K562 (cell line): ENCODE measurements around the gene KRTAP12-2. TPM values are rescaled to one million over a fixed set of nuclear protein-coding genes. Genes with fewer than 3 reads are reported as not detected.

Experiments
- ATAC-seq: fragments of 200-7000 bp; cut with Tn5 transposase; 3 replicates; pipeline ENCODE4 v1.9.1; 2020; ENCODE audit warnings: moderate library complexity
- BruUV-seq: library from RNA; stranded (reverse); fragments of 400-500 nt; replicated peaks from 2 replicates; lab custom pipeline; 2021; lab: Mats Ljungman, UMichigan
- CTCF ChIA-PET: fragments of 300-600 bp; formaldehyde crosslinking; extraction: SDS; loops from one replicate; lab custom pipeline; 2021; ENCODE audit warnings: low intra/inter-chr PET ratio; lab: Yijun Ruan, JAX
- POLR2A ChIA-PET: fragments of 300-600, 350-650 bp; sonication (Branson Sonifier 250); formaldehyde crosslinking; extraction: SDS; loops from one replicate; lab custom pipeline; 2021; ENCODE audit warnings: antibody characterized with exemption, inconsistent platforms; lab: Yijun Ruan, JAX
- DNase-seq, 4 experiments: peaks; one replicate each; pipeline versions ENCODE4 v3.0.0 to v3.0.0-alpha.2; 2011 to 2018; ENCODE audit warnings: low spot score in 3 of 4, mixed read lengths in 3 of 4; ENCODE audit errors: extremely low read depth in 1 of 4
- FAIRE-seq: peaks from 2 replicates; lab custom pipeline; 2011; peaks lifted over from hg19 to GRCh38; lab: Jason Lieb, UNC
- H2AFZ ChIP-seq: 2 replicates; pipeline ENCODE4 v1.6.0; 2011; ENCODE audit warnings: low read depth, low read length, control low read depth, inconsistent platforms
- H3K27ac ChIP-seq: fragments of 200-600 bp; 3 replicates; pipeline ENCODE4 v1.8.0; 2011; ENCODE audit warnings: low read depth, mild to moderate bottlenecking, control low read depth, inconsistent platforms, low read length, moderate library complexity, mixed read lengths; ENCODE audit errors: extremely low read depth
- H3K27me3 ChIP-seq, 2 experiments: fragments of 300-600 bp in 1 of 2; 2 replicates in 1 of 2; 3 replicates in 1 of 2; pipeline versions ENCODE4 v1.6.0 to v1.8.0; 2011; ENCODE audit warnings: inconsistent platforms in 2 of 2, low read length in 2 of 2, mild to moderate bottlenecking in 1 of 2, mixed read lengths in 1 of 2, moderate library complexity in 1 of 2; ENCODE audit not compliant: control insufficient read depth in 2 of 2, insufficient read depth in 2 of 2
- H3K36me3 ChIP-seq: fragments of 300-600 bp; 3 replicates; pipeline ENCODE4 v1.8.0; 2011; ENCODE audit warnings: mild to moderate bottlenecking, low read length, inconsistent platforms; ENCODE audit not compliant: control insufficient read depth, insufficient read depth
- H3K4me1 ChIP-seq, 2 experiments: fragments of 200-600 bp in 1 of 2; replicated peaks in 1 of 2; 2 replicates in 1 of 2; 3 replicates in 1 of 2; pipeline versions ENCODE4 v1.5.1 to v1.8.0; 2011; ENCODE audit warnings: inconsistent platforms in 2 of 2, low read length in 2 of 2, mild to moderate bottlenecking in 1 of 2, mixed read lengths in 1 of 2, moderate library complexity in 1 of 2; ENCODE audit not compliant: control insufficient read depth in 2 of 2, insufficient read depth in 2 of 2
- H3K4me2 ChIP-seq: 2 replicates; pipeline ENCODE4 v1.6.1; 2011; ENCODE audit warnings: low read length, control low read depth, inconsistent platforms, mixed read lengths; ENCODE audit not compliant: insufficient read depth
- H3K4me3 ChIP-seq: fragments of 200-600 bp; sonication (generic), shearing (Covaris generic); 2 replicates; pipeline ENCODE4 v1.5.1; 2016; ENCODE audit warnings: control low read depth, inconsistent platforms
- H3K79me2 ChIP-seq: fragments of 200-600 bp; 3 replicates; pipeline ENCODE4 v1.8.0; 2011; ENCODE audit warnings: low read length, inconsistent platforms; ENCODE audit not compliant: control insufficient read depth, insufficient read depth
- H3K9ac ChIP-seq, 2 experiments: 2 replicates each; pipeline versions ENCODE4 v1.6.0 to v1.6.1; 2011; ENCODE audit warnings: low read depth in 2 of 2, low read length in 2 of 2, control low read depth in 1 of 2, inconsistent platforms in 1 of 2, mild to moderate bottlenecking in 1 of 2, mixed read lengths in 1 of 2; ENCODE audit not compliant: insufficient read depth in 1 of 2
- H3K9me1 ChIP-seq: one replicate; pipeline ENCODE4 v1.6.0; 2011; ENCODE audit warnings: inconsistent platforms, mild to moderate bottlenecking, low read length, moderate library complexity; ENCODE audit not compliant: control insufficient read depth, insufficient read depth
- H3K9me3 ChIP-seq: replicated peaks from 2 replicates; pipeline ENCODE4 v1.5.1; 2011; ENCODE audit warnings: low read depth, low read length, inconsistent platforms; ENCODE audit not compliant: control insufficient read depth, insufficient read depth
- H4K20me1 ChIP-seq: replicated peaks from 2 replicates; pipeline ENCODE4 v1.6.1; 2011; ENCODE audit warnings: low read length, inconsistent platforms, mixed read lengths; ENCODE audit not compliant: control insufficient read depth, insufficient read depth
- BHLHE40 ChIP-seq: IDR thresholded peaks from 2 replicates; pipeline ENCODE4 v1.6.1; 2011; ENCODE audit warnings: low read length, improper control_type of control experiment
- NELFE ChIP-seq: IDR thresholded peaks from 2 replicates; pipeline ENCODE4 v1.6.1; 2011; ENCODE audit warnings: mild to moderate bottlenecking; ENCODE audit not compliant: insufficient read depth, insufficient read length
- POLR2AphosphoS5 ChIP-seq: IDR thresholded peaks from 2 replicates; pipeline ENCODE4 v1.6.1; 2011; ENCODE audit warnings: mild to moderate bottlenecking, low read depth, low read length, moderate library complexity; ENCODE audit not compliant: control insufficient read depth, insufficient read depth
- ZFP1 ChIP-seq: fragments of 450-650 bp; formaldehyde crosslinking; IDR thresholded peaks from 2 replicates; pipeline ENCODE4 v1.4.0; 2020; ENCODE audit warnings: mild to moderate bottlenecking, mixed read lengths
- WGBS: fragments of 100-300 bp; shearing (Covaris generic); methylation state at CpG from one replicate; pipeline ENCODE4 v1.1.6; 2016; ENCODE audit warnings: low coverage, mixed read lengths; ENCODE audit not compliant: insufficient coverage; ENCODE audit errors: missing lambda C conversion rate; 5-methylcytosine and 5-hydroxymethylcytosine counted together
- in situ Hi-C: fragments of 300-500 bp; cut with MboI; formaldehyde crosslinking; loops from 4 replicates; pipeline ENCODE4 v1.15.0; 2018; ENCODE audit warnings: inconsistent platforms, mixed read lengths
- intact Hi-C: fragments of 100-400 bp; cut with micrococcal nuclease; formaldehyde crosslinking; loops from 2 replicates; pipeline ENCODE4 v1.14.2; 2022
- polyA plus RNA-seq, 8 experiments: library from polyadenylated mRNA; depleted of rRNA in 4 of 8; stranded (reverse) in 5 of 8; unstranded in 3 of 8; fragments of >200 nt; fragmentation: Nextera tagmentation in 2 of 8; fragmentation: Illumina TruSeq in 1 of 8; extraction: Ambion mirVana in 2 of 8; extraction: Trizol in 1 of 8; gene quantifications; 2 replicates each; pipeline versions ENCODE4 v1.2.1 to v1.2.3, GENCODE V29; 2011 to 2014; ENCODE audit warnings: inconsistent platforms in 1 of 8, missing spikeins in 1 of 8
- total RNA-seq, 7 experiments: library from RNA; depleted of rRNA in 6 of 7; stranded (reverse); fragments of >200 nt in 6 of 7; fragmentation: Illumina TruSeq in 2 of 7; extraction: Trizol in 2 of 7; gene quantifications; 2 replicates each; pipeline versions ENCODE4 v1.2.1 to v1.2.3, GENCODE V29; 2011 to 2021; ENCODE audit warnings: low replicate concordance in 1 of 7
- TF ChIP-seq, protein P1 (sequence below): fragments of 250-450 bp; sonication (Bioruptor Pico); IDR thresholded peaks from 2 replicates; pipeline ENCODE4 v1.9.0; 2021; ENCODE audit warnings: mild to moderate bottlenecking, inconsistent platforms
- TF ChIP-seq, protein P2 (sequence below): sonication (generic); formaldehyde crosslinking; IDR thresholded peaks from 2 replicates; pipeline ENCODE4 v1.8.1; 2023; ENCODE audit warnings: missing genetic modification reagents, mild to moderate bottlenecking, borderline replicate concordance
- TF ChIP-seq, protein P3 (sequence below): sonication (generic); IDR thresholded peaks from 2 replicates; pipeline ENCODE4 v1.6.1; 2016

KRTAP12-2 gene
- total and polyA plus RNA-seq, 9 of the 15 experiments (the other 6 are each of a cell fraction or from before 2014, with no cell fraction given) = not detected

DNA sequence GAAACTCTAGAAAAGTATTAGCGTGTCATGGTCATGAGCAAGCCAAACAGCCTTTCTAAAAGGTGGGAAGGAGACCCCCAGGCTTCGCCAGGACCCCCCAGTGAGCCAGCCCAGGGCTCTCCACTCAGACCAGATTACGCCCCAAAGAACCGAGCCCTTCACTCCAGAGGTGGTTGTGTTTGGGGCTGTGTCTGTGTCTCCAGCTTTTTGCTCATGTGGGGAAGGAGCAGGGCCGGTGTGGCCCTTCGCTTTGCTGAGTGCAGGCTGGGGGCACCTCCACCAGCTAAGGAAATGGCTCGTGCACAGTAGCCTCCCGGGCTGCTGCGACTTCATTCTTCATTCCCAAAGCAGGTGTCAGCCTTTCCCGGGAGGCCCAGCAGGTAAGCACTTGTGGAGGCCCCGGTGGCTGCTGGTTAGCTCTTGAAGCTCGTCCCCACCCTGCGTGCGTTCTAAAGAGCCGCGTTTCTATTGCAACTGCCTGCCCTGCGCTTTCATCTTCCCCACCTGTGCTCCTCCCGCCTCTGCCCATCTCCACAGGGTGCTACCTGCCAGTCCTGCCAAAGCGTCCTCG lies 44.1 kb upstream of the KRTAP12-2 start:
- Histone ChIP-seq H4K20me1 (peaks cover 8% of the 10 kb centered on the region; the same call in 1 of the 2 replicates), H3K27me3 (peaks cover 47 to 71% of the 10 kb centered on the region in 2 experiments; a peak in 4 of 5 replicates), H3K4me1 (peaks cover 0 to 18% of the 10 kb centered on the region in 2 experiments; a peak in 1 of 5 replicates), H3K27ac (no peak overlapping the region), H3K9me1 (no peaks in the 10 kb centered on the region), H3K4me3 (no peak overlapping the region), H2AFZ (no peak overlapping the region), H3K79me2 (no peaks in the 10 kb centered on the region), H3K36me3 (no peaks in the 10 kb centered on the region), H3K9ac (no peak overlapping the region), H3K4me2 (no peak overlapping the region), H3K9me3 (no peaks in the 10 kb centered on the region)
- no peak; the same call in 2 of the 3 replicates for ATAC-seq
- WGBS = 3% methylated on average over 20 of the region's 20 CpGs
- no TSS peak for BruUV-seq
- TF ChIP-seq, protein P1, sequence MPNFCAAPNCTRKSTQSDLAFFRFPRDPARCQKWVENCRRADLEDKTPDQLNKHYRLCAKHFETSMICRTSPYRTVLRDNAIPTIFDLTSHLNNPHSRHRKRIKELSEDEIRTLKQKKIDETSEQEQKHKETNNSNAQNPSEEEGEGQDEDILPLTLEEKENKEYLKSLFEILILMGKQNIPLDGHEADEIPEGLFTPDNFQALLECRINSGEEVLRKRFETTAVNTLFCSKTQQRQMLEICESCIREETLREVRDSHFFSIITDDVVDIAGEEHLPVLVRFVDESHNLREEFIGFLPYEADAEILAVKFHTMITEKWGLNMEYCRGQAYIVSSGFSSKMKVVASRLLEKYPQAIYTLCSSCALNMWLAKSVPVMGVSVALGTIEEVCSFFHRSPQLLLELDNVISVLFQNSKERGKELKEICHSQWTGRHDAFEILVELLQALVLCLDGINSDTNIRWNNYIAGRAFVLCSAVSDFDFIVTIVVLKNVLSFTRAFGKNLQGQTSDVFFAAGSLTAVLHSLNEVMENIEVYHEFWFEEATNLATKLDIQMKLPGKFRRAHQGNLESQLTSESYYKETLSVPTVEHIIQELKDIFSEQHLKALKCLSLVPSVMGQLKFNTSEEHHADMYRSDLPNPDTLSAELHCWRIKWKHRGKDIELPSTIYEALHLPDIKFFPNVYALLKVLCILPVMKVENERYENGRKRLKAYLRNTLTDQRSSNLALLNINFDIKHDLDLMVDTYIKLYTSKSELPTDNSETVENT (CRISPR knock-in tag) = no peak
- TF ChIP-seq ZFP1 (CRISPR knock-in tag) (no peak), POLR2AphosphoS5 (no peak), BHLHE40 (no peak), NELFE (no peak)
- TF ChIP-seq, protein P2, sequence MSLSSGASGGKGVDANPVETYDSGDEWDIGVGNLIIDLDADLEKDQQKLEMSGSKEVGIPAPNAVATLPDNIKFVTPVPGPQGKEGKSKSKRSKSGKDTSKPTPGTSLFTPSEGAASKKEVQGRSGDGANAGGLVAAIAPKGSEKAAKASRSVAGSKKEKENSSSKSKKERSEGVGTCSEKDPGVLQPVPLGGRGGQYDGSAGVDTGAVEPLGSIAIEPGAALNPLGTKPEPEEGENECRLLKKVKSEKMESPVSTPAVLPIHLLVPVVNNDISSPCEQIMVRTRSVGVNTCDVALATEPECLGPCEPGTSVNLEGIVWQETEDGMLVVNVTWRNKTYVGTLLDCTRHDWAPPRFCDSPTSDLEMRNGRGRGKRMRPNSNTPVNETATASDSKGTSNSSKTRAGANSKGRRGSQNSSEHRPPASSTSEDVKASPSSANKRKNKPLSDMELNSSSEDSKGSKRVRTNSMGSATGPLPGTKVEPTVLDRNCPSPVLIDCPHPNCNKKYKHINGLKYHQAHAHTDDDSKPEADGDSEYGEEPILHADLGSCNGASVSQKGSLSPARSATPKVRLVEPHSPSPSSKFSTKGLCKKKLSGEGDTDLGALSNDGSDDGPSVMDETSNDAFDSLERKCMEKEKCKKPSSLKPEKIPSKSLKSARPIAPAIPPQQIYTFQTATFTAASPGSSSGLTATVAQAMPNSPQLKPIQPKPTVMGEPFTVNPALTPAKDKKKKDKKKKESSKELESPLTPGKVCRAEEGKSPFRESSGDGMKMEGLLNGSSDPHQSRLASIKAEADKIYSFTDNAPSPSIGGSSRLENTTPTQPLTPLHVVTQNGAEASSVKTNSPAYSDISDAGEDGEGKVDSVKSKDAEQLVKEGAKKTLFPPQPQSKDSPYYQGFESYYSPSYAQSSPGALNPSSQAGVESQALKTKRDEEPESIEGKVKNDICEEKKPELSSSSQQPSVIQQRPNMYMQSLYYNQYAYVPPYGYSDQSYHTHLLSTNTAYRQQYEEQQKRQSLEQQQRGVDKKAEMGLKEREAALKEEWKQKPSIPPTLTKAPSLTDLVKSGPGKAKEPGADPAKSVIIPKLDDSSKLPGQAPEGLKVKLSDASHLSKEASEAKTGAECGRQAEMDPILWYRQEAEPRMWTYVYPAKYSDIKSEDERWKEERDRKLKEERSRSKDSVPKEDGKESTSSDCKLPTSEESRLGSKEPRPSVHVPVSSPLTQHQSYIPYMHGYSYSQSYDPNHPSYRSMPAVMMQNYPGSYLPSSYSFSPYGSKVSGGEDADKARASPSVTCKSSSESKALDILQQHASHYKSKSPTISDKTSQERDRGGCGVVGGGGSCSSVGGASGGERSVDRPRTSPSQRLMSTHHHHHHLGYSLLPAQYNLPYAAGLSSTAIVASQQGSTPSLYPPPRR = no peak
- TF ChIP-seq, protein P3, sequence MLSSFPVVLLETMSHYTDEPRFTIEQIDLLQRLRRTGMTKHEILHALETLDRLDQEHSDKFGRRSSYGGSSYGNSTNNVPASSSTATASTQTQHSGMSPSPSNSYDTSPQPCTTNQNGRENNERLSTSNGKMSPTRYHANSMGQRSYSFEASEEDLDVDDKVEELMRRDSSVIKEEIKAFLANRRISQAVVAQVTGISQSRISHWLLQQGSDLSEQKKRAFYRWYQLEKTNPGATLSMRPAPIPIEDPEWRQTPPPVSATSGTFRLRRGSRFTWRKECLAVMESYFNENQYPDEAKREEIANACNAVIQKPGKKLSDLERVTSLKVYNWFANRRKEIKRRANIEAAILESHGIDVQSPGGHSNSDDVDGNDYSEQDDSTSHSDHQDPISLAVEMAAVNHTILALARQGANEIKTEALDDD = no peak
- ChIA-PET POLR2A (interaction anchor here (2.0 kb wide), 1 partner anchor 8 kb away, joined by 8 read pairs; no protein-coding TSS in a partner anchor), CTCF (no interaction called here)
- FAIRE-seq = no peak
- in situ Hi-C loops (no loop called here), intact Hi-C loops (no loop called here)
- no peak for DNase-seq
